Measurements from ENCODE around the gene NCMAP.
A peak's percentile ranks its signal among the peaks of the same experiment; 100 is the strongest.
"Not testable (repeated sequence)": the region's sequence is repeated elsewhere in the genome, so short reads cannot be mapped to it uniquely, and the experiment has no call there.

Gene NCMAP

GRCh38 chr1:24555591-24556413 is at the start of gene NCMAP:
Gene NCMAP, plus strand, starts transcription at chr1:24556087. Its CDS starts 39,344 bp downstream, at chr1:24595431.
- DNase-seq (ENCODE audit: low spot score): peak; percentile 21

GRCh38 chr1:24506691-24507381 is 49.1 kb upstream of the NCMAP start:
- no peak for DNase-seq (ENCODE audit: low spot score)

- no peak for DNase-seq (ENCODE audit: low spot score)
Measured at GRCh38 chr1:24507405-24507804, 48.5 kb upstream of the NCMAP start.

DNA sequence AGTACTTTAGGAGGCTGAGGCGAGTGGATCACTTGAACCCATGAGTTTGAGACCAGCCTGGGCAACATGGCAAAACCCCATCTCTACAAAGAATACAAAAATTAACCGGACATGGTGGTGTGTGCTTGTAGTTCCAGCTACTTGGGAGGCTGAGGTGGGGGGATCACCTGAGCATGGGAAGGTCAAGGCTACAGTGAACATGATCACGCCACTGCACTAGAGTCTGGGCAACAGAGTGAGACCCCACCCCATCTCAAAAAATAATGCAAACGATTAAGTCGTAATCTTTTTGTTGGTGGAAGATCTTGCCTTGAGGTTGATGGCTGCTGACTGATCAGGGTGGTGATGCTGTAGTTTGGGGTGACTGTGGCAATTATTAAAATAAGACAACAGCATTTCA is 47.0 kb upstream of the NCMAP start:
- no peak for DNase-seq (ENCODE audit: low spot score)

DNA sequence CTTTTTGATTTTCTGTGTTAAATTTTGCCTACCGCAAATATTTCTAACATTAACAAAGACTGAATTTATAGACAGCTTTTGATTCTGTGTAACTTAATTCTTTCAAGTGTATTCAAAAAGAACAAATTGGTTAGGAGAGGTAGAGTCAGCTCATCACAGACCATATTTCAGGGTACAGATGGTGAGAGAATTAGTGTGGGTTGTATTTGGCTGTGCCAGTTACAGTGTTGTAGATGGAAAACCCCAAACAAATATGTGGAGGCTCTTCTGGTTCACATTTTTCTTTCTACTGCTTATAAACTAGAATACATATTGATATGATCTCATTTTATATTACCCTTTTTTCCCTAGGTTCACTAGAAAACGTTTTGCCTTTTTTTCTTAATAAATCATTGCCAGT is 42.2 kb upstream of the NCMAP start:
- no peak for DNase-seq (ENCODE audit: low spot score)

DNA sequence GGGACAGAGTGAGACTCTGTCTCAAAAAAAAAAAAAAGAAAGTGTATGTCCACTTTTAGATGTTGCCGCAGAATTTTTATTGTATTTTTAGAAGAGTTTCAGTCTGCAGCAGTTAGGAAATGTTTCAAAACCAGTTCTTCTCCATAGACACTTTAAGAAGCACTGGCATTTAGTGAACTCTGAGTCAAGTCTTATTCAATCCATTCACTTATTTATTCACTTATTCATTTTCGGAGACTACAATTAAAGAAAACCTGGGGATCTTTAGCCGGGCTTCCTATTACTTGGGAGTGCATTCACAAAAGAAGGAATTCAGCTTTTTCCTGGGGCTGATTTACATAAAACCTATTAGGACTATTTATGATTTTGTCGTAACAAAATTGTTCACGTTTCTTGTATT is 40.9 kb upstream of the NCMAP start:
- no peak for DNase-seq (ENCODE audit: low spot score)

GRCh38 chr1:24515671-24516209 is 40.1 kb upstream of the NCMAP start:
- DNase-seq (ENCODE audit: low spot score): peak; percentile 3

DNA sequence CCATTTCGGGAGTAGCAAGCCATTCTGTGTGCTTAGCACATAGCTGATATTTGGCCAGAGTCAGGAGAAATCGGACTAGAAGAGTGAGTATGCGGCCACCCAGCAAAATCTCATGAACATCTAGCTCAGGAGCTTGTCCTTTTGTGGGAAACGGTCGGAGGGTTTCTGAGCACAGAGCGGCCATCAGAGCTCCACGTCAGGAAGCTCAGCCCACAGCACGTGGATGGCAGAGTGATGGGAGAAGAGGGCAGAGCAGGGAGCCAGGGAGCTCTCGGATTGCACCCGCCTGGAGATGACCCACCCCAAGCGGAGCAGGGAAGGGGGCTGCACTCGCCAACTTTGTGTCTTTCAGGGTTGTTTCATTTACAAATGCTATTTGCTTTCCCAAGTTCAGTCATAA is 39.4 kb upstream of the NCMAP start:
- no peak for DNase-seq (ENCODE audit: low spot score)

- no peak for DNase-seq (ENCODE audit: low spot score)
Measured at GRCh38 chr1:24517898-24518297, 38.0 kb upstream of the NCMAP start.

- DNase-seq (ENCODE audit: low spot score): not testable (repeated sequence)
Measured at GRCh38 chr1:24520282-24520681, 35.6 kb upstream of the NCMAP start.

- no peak for DNase-seq (ENCODE audit: low spot score)
Measured at GRCh38 chr1:24525606-24526005, 30.3 kb upstream of the NCMAP start.

DNA sequence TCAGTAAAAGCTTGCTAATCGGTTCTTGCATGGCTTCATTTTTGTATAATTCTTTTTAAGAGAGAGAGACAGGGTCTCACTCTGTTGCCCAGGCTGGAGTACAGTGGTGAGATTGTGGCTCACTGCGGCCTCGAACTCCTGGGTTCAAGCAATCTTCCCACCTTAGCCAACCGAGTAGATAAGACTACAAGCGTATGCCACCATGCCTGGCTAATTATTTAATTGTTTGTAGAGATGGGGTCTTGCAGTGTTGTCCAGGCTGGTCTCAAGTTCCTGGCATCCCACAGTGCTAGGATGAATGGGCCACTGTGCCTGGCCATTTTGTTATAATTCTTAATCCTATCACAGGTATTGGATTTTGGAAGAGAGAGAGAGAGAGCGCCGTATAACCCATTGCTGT is 29.8 kb upstream of the NCMAP start:
- no peak for DNase-seq (ENCODE audit: low spot score)

GRCh38 chr1:24526940-24527542 is 28.8 kb upstream of the NCMAP start:
- no peak for DNase-seq (ENCODE audit: low spot score)

DNA sequence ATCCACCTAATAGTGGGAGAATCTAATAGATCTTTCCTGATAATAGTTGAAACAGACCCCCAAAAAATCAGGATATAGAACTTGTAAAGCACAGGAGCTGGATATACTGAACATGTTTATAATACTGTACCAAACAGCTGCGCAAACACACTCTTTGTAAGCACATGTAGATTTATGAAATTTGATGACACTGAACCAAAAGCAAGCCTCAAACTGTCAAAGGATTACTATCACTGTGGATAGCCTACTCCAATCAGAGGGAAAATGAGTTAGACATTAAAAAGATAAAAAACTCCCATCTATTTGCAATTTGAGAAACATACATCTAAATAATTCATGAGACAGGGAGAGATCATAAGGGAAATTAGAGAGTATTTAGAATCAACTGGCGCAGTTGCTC is 27.1 kb upstream of the NCMAP start:
- DNase-seq (ENCODE audit: low spot score): no peak

GRCh38 chr1:24529292-24529691 is 26.6 kb upstream of the NCMAP start:
- DNase-seq (ENCODE audit: low spot score): not testable (repeated sequence)

DNA sequence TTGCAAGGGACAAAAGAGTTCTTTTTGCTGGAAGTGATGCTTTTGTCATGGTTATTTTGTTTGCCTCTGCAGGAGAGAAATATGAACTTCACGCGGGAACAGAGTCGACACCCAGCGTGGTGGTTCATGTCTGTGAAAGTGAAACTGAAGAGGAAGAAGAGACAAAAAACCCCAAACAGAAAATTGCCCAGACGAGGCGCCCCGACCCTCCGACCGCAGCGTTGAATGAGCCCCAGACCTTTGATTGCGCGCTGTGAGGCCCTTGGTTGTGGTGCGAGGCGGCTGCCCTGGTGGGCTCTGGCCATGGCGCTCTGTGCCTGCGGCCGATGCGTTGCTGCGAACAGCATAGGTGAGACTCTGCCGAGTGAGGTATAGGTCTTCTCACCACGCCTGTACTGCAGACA is 20.9 kb upstream of the NCMAP start:
- no peak for DNase-seq (ENCODE audit: low spot score)

GRCh38 chr1:24535778-24536177 is 20.1 kb upstream of the NCMAP start:
- no peak for DNase-seq (ENCODE audit: low spot score)

GRCh38 chr1:24536391-24536840 is 19.5 kb upstream of the NCMAP start:
- no peak for DNase-seq (ENCODE audit: low spot score)

GRCh38 chr1:24540051-24540905 is 15.6 kb upstream of the NCMAP start:
- DNase-seq (ENCODE audit: low spot score): no peak

DNA sequence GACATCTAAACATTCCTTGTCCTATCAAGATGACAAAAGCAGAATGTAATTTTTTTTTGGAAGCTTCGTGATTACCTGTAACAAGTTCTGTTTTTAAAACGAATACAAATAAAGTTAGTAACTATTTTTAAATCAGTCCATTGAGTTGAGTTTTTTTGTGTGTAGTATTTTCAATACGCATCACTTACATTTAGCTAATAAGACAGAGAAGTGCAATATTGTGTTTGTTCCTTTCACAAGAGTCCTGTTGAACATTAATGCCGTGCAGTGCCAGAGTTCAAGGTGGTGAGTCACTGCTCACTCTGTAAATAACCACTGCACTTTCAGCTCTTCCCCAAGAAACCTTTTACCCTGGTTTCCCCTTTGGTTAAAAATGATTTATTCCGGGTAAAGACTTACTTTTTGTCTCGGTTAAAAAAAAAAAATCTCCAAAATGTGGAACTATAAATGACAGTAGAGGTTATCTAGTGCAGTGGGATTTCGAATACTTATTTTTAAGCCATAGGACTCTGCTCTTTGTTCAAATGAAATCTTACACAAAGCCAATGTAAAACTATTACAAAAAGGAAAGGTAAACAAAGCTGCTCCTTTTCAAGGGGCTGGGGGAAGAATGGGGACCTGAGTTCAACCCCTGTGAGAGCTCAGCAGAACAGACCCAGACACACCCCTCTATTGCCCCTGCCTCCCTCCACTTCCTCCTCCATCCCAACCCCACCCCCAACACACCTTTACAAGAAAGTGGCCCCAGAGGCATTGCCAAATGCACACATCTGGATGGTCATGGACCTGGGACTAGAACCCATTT is 14.8 kb upstream of the NCMAP start:
- DNase-seq (ENCODE audit: low spot score): no peak
